HepG2 (cell line): Measurements from ENCODE around the gene SORBS2. TPM values are rescaled to one million over a fixed set of nuclear protein-coding genes. Genes with fewer than 3 reads are reported as not detected.

ENCODE experiments used
- ATAC-seq: fragments of 200-7000 bp; cut with Tn5 transposase; 3 replicates; pipeline ENCODE4 v1.9.1; 2020; ENCODE audit warnings: mild to moderate bottlenecking, moderate library complexity
- BruUV-seq: library from RNA; stranded (reverse); fragments of 400-500 nt; replicated peaks from 2 replicates; lab custom pipeline; 2021; lab: Mats Ljungman, UMichigan
- CTCF ChIA-PET: fragments of 300-600 bp; formaldehyde crosslinking; extraction: SDS; loops from one replicate; lab custom pipeline; 2021; ENCODE audit warnings: low total read pairs, inconsistent platforms, low intra/inter-chr PET ratio; lab: Yijun Ruan, JAX
- POLR2A ChIA-PET: fragments of 350-600 bp; sonication (Branson Sonifier 250); formaldehyde crosslinking; loops from one replicate; lab custom pipeline; 2020; ENCODE audit warnings: antibody characterized with exemption, inconsistent platforms; lab: Yijun Ruan, JAX
- DNase-seq: peaks from one replicate; pipeline ENCODE4 v3.0.0-alpha.2; 2015; ENCODE audit warnings: low spot score
- FAIRE-seq: peaks from 3 replicates; lab custom pipeline; 2011; peaks lifted over from hg19 to GRCh38; lab: Jason Lieb, UNC
- H2AFZ ChIP-seq: one replicate; pipeline ENCODE4 v1.6.1; 2011; ENCODE audit warnings: low read length, inconsistent platforms
- H3K27ac ChIP-seq: fragments of 300-600 bp; 3 replicates; pipeline ENCODE4 v1.8.0; 2011; ENCODE audit warnings: mixed run types, mild to moderate bottlenecking, mixed read lengths, low read length, inconsistent platforms; ENCODE audit not compliant: insufficient read depth; ENCODE audit errors: extremely low read length
- H3K27me3 ChIP-seq, 2 experiments: fragments of 200-600 bp in 1 of 2; 2 replicates in 1 of 2; 3 replicates in 1 of 2; pipeline versions ENCODE4 v1.6.0 to v1.8.0; 2011; ENCODE audit warnings: low read length in 2 of 2, mild to moderate bottlenecking in 2 of 2, moderate library complexity in 2 of 2, inconsistent platforms in 1 of 2; ENCODE audit not compliant: insufficient read depth in 2 of 2, control insufficient read depth in 1 of 2
- H3K36me3 ChIP-seq, 2 experiments: fragments of 200-600 bp in 1 of 2; replicated peaks in 1 of 2; 2 replicates in 1 of 2; 3 replicates in 1 of 2; pipeline versions ENCODE4 v1.5.1 to v1.8.0; 2011; ENCODE audit warnings: low read length in 2 of 2, inconsistent platforms in 1 of 2; ENCODE audit not compliant: insufficient read depth in 2 of 2, control insufficient read depth in 1 of 2
- H3K4me1 ChIP-seq: 2 replicates; pipeline ENCODE4 v1.5.1; 2012; ENCODE audit warnings: low read length, inconsistent platforms; ENCODE audit not compliant: insufficient read depth
- H3K4me2 ChIP-seq: 2 replicates; pipeline ENCODE4 v1.6.0; 2011; ENCODE audit warnings: low read depth, low read length, inconsistent platforms
- H3K4me3 ChIP-seq, 3 experiments: fragments of 200-600 bp in 1 of 3; sonication (generic), shearing (Covaris generic) in 1 of 3; replicated peaks in 1 of 3; 2 replicates each; pipeline ENCODE4 v1.5.1; 2011 to 2016; ENCODE audit warnings: low read length in 3 of 3, inconsistent platforms in 2 of 3, low read depth in 2 of 3, mild to moderate bottlenecking in 2 of 3, control low read depth in 1 of 3, mixed read lengths in 1 of 3; ENCODE audit not compliant: insufficient read depth in 1 of 3
- H3K79me2 ChIP-seq: one replicate; pipeline ENCODE4 v1.6.1; 2011; ENCODE audit warnings: low read length, inconsistent platforms; ENCODE audit not compliant: insufficient read depth
- H3K9ac ChIP-seq: 2 replicates; pipeline ENCODE4 v1.6.0; 2011; ENCODE audit warnings: mild to moderate bottlenecking, low read depth, low read length, inconsistent platforms; ENCODE audit not compliant: insufficient read depth
- H3K9me3 ChIP-seq: 2 replicates; pipeline ENCODE4 v1.5.1; 2012; ENCODE audit warnings: mild to moderate bottlenecking, low read length
- H4K20me1 ChIP-seq: 2 replicates; pipeline ENCODE4 v1.6.0; 2011; ENCODE audit warnings: inconsistent platforms, mild to moderate bottlenecking, low read length, moderate library complexity; ENCODE audit not compliant: insufficient read depth
- KDM3A ChIP-seq: IDR thresholded peaks from 2 replicates; pipeline ENCODE4 v1.6.1; 2018; ENCODE audit warnings: low read depth, missing compliant biosample characterization
- ZNF317 ChIP-seq: sonication (generic); formaldehyde crosslinking; IDR thresholded peaks from 2 replicates; pipeline ENCODE4 v1.5.0; 2020; ENCODE audit warnings: mild to moderate bottlenecking, missing genetic modification reagents
- WGBS: methylation state at CpG from one replicate; pipeline ENCODE4 v1.1.6; 2017; ENCODE audit warnings: low lambda C conversion rate; 5-methylcytosine and 5-hydroxymethylcytosine counted together
- in situ Hi-C: cut with HindIII; loops from 2 replicates; pipeline ENCODE4 v1.10.0; 2017; ENCODE audit warnings: low pct_unique_long_range_greater_than_20kb; ENCODE audit not compliant: extremely low pct_ligation_motif_present
- intact Hi-C: fragments of 100-400 bp; cut with micrococcal nuclease; formaldehyde crosslinking; loops from one replicate; pipeline ENCODE4 v1.10.0; 2022; ENCODE audit not compliant: unreplicated experiment
- polyA plus RNA-seq, 8 experiments: library from polyadenylated mRNA; depleted of rRNA in 3 of 8; stranded (reverse) in 7 of 8; unstranded in 1 of 8; fragments of >200 nt; fragmentation: Illumina TruSeq in 4 of 8; extraction: Trizol in 4 of 8; gene quantifications; 2 replicates each; pipeline versions ENCODE4 v1.2.1 to v1.2.3, GENCODE V29; 2011 to 2016; ENCODE audit warnings: low read depth in 4 of 8, missing spikeins in 1 of 8, mixed read lengths in 1 of 8; ENCODE audit not compliant: insufficient read depth in 1 of 8
- total RNA-seq, 5 experiments: library from RNA; depleted of rRNA; stranded (reverse); fragments of >200 nt; fragmentation: Illumina TruSeq; extraction: Trizol; gene quantifications; 2 replicates each; pipeline ENCODE4 v1.2.3, GENCODE V29; 2016; ENCODE audit warnings: low read depth in 1 of 5
- TF ChIP-seq, protein P1 (sequence below): sonication (generic); formaldehyde crosslinking; IDR thresholded peaks from 2 replicates; pipeline ENCODE4 v1.9.0; 2022; ENCODE audit warnings: missing genetic modification reagents, mild to moderate bottlenecking, borderline replicate concordance
- TF ChIP-seq, protein P2 (sequence below): sonication (generic); formaldehyde crosslinking; IDR thresholded peaks from 2 replicates; pipeline ENCODE4 v1.4.0; 2020; ENCODE audit warnings: mild to moderate bottlenecking, missing genetic modification reagents

The SORBS2 gene
- total and polyA plus RNA-seq, 2 of the 13 experiments (the other 11 are each of a cell fraction or from before 2014, with no cell fraction given) = 25.0 to 80.5 TPM

DNA sequence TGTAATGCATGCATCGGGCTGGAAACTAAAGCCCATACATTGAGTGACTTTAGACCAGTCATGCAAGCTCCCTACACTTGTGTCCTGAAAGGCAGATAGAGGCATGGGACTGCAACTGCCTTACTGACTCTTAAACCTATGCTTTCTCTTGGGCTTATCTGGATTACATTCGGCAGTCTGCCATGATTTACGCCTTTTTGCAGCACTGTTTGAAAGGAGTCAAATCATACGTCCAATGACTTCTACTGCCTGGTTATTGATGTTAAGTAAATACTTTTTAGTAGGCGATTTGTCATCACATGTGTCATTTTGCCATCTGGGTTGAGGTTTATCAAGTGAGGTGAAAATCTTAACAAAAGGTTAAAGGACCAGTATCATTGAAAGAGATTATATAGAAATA is 31.5 kb downstream of the SORBS2 start:
- intact Hi-C loops (no loop called here), in situ Hi-C loops (no loop called here)
- FAIRE-seq (no peak), ATAC-seq (no peak), DNase-seq (no peak)
- BruUV-seq = no TSS peak
- no peaks in the 10 kb centered on the region for H3K27me3 ChIP-seq
- H3K4me1 ChIP-seq = peaks cover 59% of the 10 kb centered on the region
- H4K20me1 ChIP-seq = no peaks in the 10 kb centered on the region
- CTCF ChIA-PET = no interaction called here
- TF ChIP-seq, protein P1, sequence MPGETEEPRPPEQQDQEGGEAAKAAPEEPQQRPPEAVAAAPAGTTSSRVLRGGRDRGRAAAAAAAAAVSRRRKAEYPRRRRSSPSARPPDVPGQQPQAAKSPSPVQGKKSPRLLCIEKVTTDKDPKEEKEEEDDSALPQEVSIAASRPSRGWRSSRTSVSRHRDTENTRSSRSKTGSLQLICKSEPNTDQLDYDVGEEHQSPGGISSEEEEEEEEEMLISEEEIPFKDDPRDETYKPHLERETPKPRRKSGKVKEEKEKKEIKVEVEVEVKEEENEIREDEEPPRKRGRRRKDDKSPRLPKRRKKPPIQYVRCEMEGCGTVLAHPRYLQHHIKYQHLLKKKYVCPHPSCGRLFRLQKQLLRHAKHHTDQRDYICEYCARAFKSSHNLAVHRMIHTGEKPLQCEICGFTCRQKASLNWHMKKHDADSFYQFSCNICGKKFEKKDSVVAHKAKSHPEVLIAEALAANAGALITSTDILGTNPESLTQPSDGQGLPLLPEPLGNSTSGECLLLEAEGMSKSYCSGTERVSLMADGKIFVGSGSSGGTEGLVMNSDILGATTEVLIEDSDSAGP = no peak
- TF ChIP-seq, protein P2, sequence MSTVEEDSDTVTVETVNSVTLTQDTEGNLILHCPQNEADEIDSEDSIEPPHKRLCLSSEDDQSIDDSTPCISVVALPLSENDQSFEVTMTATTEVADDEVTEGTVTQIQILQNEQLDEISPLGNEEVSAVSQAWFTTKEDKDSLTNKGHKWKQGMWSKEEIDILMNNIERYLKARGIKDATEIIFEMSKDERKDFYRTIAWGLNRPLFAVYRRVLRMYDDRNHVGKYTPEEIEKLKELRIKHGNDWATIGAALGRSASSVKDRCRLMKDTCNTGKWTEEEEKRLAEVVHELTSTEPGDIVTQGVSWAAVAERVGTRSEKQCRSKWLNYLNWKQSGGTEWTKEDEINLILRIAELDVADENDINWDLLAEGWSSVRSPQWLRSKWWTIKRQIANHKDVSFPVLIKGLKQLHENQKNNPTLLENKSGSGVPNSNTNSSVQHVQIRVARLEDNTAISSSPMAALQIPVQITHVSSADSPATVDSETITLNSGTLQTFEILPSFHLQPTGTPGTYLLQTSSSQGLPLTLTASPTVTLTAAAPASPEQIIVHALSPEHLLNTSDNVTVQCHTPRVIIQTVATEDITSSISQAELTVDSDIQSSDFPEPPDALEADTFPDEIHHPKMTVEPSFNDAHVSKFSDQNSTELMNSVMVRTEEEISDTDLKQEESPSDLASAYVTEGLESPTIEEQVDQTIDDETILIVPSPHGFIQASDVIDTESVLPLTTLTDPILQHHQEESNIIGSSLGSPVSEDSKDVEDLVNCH (CRISPR knock-in tag) = no peak
- TF ChIP-seq ZNF317 (CRISPR knock-in tag) (no peak), KDM3A (no peak)
- WGBS = 99% methylated on average over 4 of the region's 5 CpGs
- H3K9ac ChIP-seq = no peak overlapping the region
- H3K4me2 ChIP-seq = no peak overlapping the region
- H3K27ac ChIP-seq = peak overlapping the region; percentile 32
- POLR2A ChIA-PET = no interaction called here
- H3K36me3 ChIP-seq = peaks cover 3 to 11% of the 10 kb centered on the region in 2 experiments; a peak in 1 of 5 replicates
- H3K4me3 ChIP-seq = no peak overlapping the region
- peaks cover 2% of the 10 kb centered on the region for H3K79me2 ChIP-seq
- H2AFZ ChIP-seq = no peak overlapping the region
- H3K9me3 ChIP-seq = no peaks in the 10 kb centered on the region
